Omental fat pad (tissue), 4 donors: ENCODE measurements around the gene CD248. TPM values are rescaled to one million over a fixed set of nuclear protein-coding genes. Genes with fewer than 3 reads are reported as not detected.

Source experiments
- ATAC-seq: fragments of 150-250 bp; one replicate; pipeline ENCODE4 v1.9.1; 2016; ENCODE audit warnings: mild to moderate bottlenecking, moderate library complexity; ENCODE audit not compliant: low FRiP score
- DNase-seq: peaks from one replicate; pipeline ENCODE4 v3.0.0-alpha.2; 2019; ENCODE audit warnings: low spot score
- total RNA-seq, 4 donors: library from RNA; depleted of rRNA; stranded (reverse); fragments of >200 nt; gene quantifications; one replicate each; pipeline ENCODE4 v1.1.0, GENCODE V29; 2016
- TF ChIP-seq, protein P1 (sequence below), 3 donors: fragments of 450-650 bp; IDR thresholded peaks; one replicate each; pipeline ENCODE4 v1.5.1; 2016 to 2017; ENCODE audit warnings: antibody characterized with exemption in 3 of 3, mild to moderate bottlenecking in 3 of 3, moderate library complexity in 2 of 3

The CD248 gene
- total RNA-seq, 4 donors from 2014 or later: 43.2 to 107 (median 70.7) TPM

DNA sequence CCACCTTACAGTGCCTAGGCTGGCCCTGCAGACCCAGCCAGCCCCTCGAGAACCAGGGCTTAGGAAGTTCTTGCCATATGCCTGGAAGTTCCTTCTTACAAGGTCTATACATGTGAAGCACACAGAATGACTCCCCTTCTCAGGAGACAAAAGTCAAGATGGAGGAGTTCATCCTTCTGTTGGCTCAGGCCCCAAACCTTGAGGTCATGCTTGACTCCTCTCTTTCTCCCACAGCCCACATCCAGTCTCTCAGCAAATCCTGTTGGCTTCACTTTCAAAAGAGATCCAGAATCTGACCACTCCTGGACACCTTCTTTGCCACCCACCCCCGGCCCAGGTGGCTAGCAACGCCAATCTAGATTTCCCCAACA, 1.7 kb upstream of the CD248 start:
- peak; percentile 12 for ATAC-seq
- TF ChIP-seq, protein P1, sequence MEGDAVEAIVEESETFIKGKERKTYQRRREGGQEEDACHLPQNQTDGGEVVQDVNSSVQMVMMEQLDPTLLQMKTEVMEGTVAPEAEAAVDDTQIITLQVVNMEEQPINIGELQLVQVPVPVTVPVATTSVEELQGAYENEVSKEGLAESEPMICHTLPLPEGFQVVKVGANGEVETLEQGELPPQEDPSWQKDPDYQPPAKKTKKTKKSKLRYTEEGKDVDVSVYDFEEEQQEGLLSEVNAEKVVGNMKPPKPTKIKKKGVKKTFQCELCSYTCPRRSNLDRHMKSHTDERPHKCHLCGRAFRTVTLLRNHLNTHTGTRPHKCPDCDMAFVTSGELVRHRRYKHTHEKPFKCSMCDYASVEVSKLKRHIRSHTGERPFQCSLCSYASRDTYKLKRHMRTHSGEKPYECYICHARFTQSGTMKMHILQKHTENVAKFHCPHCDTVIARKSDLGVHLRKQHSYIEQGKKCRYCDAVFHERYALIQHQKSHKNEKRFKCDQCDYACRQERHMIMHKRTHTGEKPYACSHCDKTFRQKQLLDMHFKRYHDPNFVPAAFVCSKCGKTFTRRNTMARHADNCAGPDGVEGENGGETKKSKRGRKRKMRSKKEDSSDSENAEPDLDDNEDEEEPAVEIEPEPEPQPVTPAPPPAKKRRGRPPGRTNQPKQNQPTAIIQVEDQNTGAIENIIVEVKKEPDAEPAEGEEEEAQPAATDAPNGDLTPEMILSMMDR (IDR thresholded peaks at IDR 0.05): no peak
- no peak for DNase-seq

DNA sequence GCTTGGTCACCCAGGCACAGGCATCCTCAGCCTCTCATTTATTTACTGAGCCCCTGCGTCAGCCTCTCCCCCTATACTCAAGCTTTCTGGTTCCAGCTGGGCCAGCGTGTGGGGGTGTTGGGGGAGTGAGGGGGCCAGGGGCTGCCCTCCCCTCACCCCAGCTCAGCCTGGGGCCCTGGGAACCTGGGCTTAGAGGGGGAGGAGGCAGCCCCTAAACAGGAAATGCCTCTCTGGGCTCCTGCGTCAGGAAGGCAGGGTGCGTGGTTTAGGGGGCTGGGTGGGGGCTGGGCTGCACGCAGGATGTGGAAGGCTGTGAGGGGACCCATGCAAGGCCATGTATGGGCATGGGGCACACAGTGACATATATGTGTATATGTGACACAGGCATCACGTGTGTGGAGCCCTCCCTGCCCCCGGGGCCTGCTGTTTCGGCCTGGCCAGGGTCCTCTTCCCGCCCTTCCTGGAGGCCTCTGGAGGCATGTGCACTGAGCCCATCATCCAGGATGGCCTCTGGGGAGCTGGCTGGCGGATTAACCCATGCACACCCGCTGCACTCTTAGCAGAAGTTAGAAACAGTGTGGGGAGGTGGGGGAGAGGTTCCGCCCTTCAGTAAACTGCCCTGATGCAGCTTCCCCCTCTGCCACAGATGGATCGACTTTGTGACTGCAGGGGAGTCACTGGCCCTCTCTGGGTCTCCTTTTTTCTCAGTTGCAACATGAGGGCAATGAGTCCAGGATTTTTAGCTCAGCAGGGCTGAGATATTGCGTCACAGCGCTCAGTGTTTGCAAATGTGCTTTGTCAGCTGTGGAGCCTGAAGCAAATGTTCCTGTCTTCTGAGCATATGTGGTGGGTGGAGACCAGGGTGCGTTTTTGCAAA, 1.1 kb upstream of the CD248 start:
- DNase-seq: no peak
- peak; percentile 47 for ATAC-seq
- TF ChIP-seq, protein P1 (IDR thresholded peaks at IDR 0.05): no peak

DNA sequence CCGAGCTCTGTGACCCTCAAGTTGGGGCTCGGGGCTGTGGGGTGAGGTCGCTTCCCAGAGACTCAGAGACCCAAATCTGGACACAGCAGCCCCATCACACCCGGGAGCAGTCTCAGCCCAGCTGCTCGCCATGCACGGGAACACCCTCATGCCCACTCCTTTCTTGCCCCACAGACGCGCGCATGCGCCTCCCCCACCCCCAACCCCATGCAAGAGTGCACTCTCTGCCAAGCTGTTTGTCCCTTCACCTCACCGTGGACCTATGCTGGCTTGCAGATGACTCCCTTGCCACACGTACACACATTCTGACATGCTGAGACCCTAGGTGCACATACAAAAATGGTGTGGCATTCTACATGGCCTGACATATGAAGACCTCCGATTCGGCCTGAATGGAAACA, 478 bp upstream of the CD248 start:
- no peak for DNase-seq
- TF ChIP-seq, protein P1 (IDR thresholded peaks at IDR 0.05): no peak
- no peak for ATAC-seq

DNA sequence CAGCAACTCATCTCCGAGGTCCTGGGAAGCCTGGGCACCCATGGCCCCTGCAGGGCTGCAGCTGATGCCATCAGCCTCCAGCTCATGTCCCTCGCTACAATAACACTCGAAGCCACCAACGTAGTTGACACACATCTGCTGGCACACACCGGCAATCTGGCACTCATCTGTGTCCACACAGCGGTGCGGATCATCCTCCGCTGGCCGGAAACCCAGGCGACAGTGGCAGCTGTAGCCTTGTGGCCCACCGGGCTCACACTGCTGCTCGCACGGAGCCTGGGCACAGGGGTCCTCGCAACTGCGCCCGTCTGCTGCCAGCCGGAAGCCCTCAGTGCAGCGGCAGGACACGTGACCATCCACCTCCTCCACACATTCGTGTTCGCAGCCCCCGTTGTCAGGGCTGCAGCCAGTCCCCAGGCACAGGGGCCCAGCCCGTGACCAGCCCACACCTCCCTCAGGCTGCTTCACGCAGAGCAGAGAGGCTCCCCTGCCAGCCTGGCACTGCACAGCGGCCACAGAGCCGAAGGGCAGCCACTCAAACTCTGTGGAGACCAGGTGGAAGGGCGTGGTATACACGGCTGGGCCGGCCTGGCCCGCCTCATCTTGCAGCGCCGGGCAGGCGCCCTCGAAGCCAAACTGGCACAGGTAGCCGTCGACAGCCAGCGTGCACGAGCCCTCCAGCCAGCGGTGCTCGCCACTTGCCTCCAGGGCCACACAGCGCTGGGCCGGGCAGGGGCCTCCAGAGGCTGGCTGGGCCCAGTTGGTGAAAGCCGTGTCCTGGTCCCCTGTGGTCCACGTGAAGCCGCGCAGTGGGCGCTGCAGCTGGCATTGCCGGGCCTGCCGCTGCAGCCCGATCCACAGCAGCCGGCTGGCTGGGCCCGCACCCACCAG, 678 bp downstream of the CD248 start:
- DNase-seq: no peak
- no peak for ATAC-seq
- TF ChIP-seq, protein P1 (IDR thresholded peaks at IDR 0.05): no peak

DNA sequence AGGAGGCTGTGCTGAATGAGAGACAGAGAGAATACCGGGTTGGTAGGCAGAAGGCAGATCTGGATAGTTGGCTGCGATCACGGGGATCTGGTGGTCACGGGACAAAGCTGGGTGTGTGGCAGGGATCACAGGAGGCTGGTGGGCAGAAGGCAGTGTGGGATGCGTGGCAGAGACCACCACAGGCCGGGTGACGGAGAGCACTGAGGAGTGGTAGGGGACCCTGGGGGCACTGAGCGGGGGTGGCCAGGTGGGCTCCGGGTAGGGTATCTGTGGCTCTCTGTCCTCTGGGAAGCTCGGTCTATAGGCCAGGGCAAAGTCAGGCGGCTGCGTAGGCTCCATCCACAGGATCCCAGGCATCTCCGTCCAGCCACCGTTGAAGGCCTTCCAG, 1.4 kb downstream of the CD248 start:
- DNase-seq: no peak
- TF ChIP-seq, protein P1 (IDR thresholded peaks at IDR 0.05): no peak
- ATAC-seq: no peak

DNA sequence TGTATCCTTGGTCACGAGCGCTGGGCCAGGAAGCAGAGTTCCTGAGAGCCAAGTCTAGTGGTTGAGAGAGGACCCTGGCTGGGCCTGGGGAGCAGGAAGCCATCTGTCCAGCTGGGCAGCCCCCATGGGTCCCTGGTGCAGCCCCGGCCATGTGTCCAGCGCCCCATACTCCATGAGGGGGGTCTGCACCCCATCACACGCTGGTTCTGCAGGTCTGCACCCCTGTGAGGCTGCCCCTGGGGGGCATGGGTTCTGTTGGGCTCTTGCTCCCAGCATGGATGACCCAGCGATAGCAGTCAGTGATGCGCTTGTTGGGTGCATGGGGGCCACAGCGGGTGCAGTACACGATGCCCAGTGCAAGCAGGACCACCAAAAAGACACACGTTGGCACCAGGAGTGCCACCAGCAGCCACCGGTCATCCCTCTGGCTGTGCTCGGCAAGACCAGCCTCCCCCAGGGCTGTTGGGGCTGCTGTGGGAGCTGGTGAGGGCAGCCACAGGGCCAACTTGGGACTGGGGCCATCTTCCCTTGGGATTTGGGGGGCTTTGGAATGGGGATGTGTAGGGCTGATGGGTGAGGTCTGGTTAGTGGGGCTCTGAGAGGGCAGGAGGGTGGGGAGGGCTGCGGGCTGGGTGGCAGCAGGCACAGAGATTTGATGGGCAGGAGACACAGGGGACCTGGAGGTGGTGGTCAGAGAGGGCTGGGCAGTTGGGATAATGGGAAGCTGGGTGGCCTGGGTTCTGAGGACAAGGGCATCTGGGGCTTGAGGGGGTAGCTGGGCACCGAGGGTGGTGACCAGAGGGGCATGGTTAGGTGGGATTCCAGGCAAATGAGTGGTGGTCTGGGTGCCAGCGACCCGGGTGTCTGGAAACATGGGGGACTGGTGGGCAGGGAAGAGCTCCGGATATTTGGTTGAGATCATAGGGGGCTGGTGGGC, 2.0 kb downstream of the CD248 start:
- DNase-seq (no peak), ATAC-seq (no peak)
- TF ChIP-seq, protein P1 (IDR thresholded peaks at IDR 0.05): no peak
